ENCODE results near the gene AUP1.

The AUP1 gene

DNA sequence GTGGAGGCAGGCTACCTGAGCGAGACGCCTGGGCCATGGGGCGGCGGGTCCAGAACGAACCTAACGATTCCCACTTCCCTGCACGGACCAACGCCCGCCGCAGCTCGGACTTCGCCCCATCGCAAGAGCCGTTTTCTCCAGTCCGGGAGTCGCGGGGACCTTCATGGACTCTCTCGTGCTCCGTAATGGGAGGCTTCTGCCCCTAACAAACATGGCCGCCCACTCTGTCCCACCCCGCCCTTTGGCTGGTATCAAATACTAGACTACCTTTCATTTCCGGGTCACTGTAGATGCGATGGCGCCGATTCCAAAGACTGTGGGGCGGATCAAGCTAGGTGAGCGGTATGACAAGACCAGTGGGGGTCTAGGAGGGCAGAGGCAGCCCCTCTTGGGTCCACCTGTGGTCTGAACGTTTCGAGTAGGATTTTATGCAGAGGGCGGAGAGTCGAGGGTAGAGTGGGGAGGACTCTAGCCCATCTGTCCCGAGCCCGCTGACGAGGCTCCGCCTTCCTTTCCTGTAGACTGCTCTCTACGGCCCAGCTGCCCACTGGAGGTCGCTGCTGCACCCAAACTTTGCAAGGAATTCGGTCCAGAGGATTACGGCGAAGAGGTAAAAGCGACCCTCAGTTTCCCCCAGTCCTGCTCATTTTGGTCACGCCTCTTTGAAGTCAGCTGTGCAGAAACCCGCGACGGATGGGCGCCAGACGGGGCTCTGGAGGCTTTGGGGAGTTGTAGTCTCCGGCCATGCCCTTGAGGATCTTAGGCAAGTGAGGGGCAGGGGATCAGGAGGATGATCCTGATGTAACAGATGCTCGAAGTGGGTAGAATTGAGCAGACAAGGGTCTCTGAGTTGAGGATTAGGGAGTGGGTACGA, 46.5 kb downstream of the AUP1 start, which contains the start of the genes CCDC142 and TTC31:
TSS of gene CCDC142 (minus strand) at position 198 of the 874 bp plus-strand sequence. CDS start at position 37, 161 bp downstream.
TSS of gene TTC31 (plus strand) at position 281 of the 874 bp plus-strand sequence. CDS start at position 296, 15 bp downstream.
- in situ Hi-C loops (cut with HindIII; ENCODE audit: low sequenced_read_pairs) = no loop called here
- H3K4me3 ChIP-seq (ENCODE audit: low read depth, low read length) = peak within 1 kb of the TSS; percentile 87
- TF ChIP-seq, protein P1, sequence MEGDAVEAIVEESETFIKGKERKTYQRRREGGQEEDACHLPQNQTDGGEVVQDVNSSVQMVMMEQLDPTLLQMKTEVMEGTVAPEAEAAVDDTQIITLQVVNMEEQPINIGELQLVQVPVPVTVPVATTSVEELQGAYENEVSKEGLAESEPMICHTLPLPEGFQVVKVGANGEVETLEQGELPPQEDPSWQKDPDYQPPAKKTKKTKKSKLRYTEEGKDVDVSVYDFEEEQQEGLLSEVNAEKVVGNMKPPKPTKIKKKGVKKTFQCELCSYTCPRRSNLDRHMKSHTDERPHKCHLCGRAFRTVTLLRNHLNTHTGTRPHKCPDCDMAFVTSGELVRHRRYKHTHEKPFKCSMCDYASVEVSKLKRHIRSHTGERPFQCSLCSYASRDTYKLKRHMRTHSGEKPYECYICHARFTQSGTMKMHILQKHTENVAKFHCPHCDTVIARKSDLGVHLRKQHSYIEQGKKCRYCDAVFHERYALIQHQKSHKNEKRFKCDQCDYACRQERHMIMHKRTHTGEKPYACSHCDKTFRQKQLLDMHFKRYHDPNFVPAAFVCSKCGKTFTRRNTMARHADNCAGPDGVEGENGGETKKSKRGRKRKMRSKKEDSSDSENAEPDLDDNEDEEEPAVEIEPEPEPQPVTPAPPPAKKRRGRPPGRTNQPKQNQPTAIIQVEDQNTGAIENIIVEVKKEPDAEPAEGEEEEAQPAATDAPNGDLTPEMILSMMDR (IDR thresholded peaks at IDR 0.05; ENCODE audit: low read depth, low read length) = peak; percentile 91

DNA sequence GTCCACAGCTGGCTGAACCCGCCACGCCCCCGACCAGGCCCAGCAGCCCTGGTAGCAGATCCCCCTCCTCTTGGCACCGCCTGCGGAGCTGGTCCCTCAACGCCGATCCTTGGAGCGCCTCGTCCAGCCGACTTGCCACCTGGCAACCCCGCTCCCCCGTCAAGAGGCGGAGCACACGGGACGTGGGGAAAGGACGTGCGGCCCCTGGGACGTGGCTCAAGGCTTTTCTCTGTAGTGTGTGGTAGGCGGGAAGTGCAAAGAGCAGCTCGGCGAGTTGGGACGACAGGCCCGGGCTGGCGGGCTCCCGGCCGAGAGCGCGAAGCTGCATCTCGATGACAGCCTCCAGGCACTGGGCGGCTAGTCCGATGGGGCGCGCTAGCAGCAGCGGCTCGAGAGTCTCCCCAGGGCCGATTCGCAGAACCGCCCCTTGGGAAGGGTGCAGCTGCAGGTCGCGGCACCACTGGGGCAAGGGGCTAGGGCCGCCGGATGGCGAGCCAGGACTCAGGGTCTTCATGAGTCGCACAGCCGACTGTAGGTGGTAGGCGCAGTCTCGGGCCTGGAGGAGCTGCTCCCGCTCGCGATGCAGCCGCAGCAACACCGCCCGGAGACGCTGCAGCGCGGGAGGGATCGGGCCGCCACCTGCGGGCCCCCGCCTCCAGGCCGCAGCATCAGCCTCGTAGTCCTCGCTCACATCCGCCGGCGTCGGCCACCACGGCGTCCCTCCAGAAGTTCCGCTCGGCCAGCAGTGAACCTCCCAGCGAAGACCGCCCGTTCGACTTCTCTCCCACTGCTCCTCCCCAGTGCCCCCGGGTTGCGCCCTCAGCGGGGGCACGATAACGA, 47.3 kb downstream of the AUP1 start:
- peak overlapping the region; percentile 87 for H3K4me3 ChIP-seq (ENCODE audit: low read depth, low read length)
- in situ Hi-C loops (cut with HindIII; ENCODE audit: low sequenced_read_pairs) = no loop called here

More for the DNA sequence above, 46.5 kb downstream of the AUP1 start, which contains the start of the genes CCDC142 and TTC31:
- peak; percentile 97 for DNase-seq (ENCODE audit: low read depth, low spot score)

DNA sequence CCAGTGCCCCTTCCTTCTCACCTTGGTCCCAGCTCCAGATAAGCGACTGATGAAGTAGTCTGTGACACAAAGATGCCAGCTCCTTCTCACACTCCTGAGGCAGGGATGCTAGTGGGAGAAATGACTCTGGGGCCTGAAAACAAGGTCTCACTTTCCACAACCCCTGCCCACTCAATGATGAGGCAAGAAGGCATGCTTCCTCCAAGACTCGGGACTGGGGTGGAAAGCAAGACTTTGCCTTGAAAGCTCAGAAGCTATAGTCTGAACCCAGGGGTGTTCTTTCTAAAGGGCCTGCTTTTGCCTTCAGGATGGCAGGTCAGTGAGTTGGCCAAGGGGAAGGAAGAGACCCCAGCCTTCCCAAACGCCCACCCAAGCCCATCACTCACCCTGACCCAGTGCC, 48.1 kb downstream of the AUP1 start:
- TF ChIP-seq, protein P1 (IDR thresholded peaks at IDR 0.05; ENCODE audit: low read depth, low read length) = no peak
- in situ Hi-C loops (cut with HindIII; ENCODE audit: low sequenced_read_pairs) = no loop called here
- H3K4me3 ChIP-seq (ENCODE audit: low read depth, low read length) = peak overlapping the region; percentile 87
- DNase-seq (ENCODE audit: low read depth, low spot score) = no peak

More for the DNA sequence above, 47.3 kb downstream of the AUP1 start:
- no peak for DNase-seq (ENCODE audit: low read depth, low spot score)
- TF ChIP-seq, protein P1 (IDR thresholded peaks at IDR 0.05; ENCODE audit: low read depth, low read length) = no peak
